PC-9 (cell line): ENCODE measurements around the gene HRH1.

Experiments used
- CTCF ChIP-seq: fragments of 200-600 bp; sonication (generic); conservative IDR thresholded peaks from 2 replicates; pipeline ENCODE4 v1.6.1; 2017; ENCODE audit warnings: mixed run types, antibody characterized with exemption, mild to moderate bottlenecking, moderate library complexity
- EZH2 ChIP-seq: fragments of 200-600 bp; sonication (generic); IDR thresholded peaks from 2 replicates; pipeline ENCODE4 v1.8.0; 2017; ENCODE audit warnings: antibody characterized with exemption, low read depth

GRCh38 chr3:11173828-11174465 lies 19.7 kb downstream of the HRH1 start:
- TF ChIP-seq EZH2, result no peak
- TF ChIP-seq CTCF, result no peak
